GM23338 (cell line): ENCODE data around the gene PPP1R9B. TPM values are rescaled to one million over a fixed set of nuclear protein-coding genes. Genes with fewer than 3 reads are reported as not detected.

Experiments used
- ATAC-seq: fragments of 200-7000 bp; cut with Tn5 transposase; 3 replicates; pipeline ENCODE4 v1.9.1; 2020
- DNase-seq: peaks from one replicate; pipeline ENCODE4 v3.0.0-alpha.2; 2015; ENCODE audit warnings: low spot score
- H2AFZ ChIP-seq: fragments of 200-600 bp; sonication (generic); 2 replicates; pipeline ENCODE4 v1.8.0; 2016; ENCODE audit warnings: antibody characterized with exemption, mild to moderate bottlenecking, moderate library complexity
- H3F3A ChIP-seq: fragments of 200-600 bp; sonication (generic); replicated peaks from 2 replicates; pipeline ENCODE4 v1.8.0; 2017; ENCODE audit warnings: antibody characterized with exemption, mixed run types, low read depth
- H3K27ac ChIP-seq: fragments of 200-600 bp; sonication (generic); 2 replicates; pipeline ENCODE4 v1.6.1; 2016; ENCODE audit warnings: low read depth
- H3K27me3 ChIP-seq: fragments of 200-600 bp; sonication (generic); 2 replicates; pipeline ENCODE4 v1.8.0; 2016; ENCODE audit warnings: mild to moderate bottlenecking, mixed run types, moderate library complexity; ENCODE audit not compliant: insufficient read depth
- H3K36me3 ChIP-seq: fragments of 200-600 bp; sonication (generic); 2 replicates; pipeline ENCODE4 v1.8.0; 2016; ENCODE audit warnings: mild to moderate bottlenecking; ENCODE audit not compliant: insufficient read depth
- H3K4me1 ChIP-seq: fragments of 200-600 bp; sonication (generic); 2 replicates; pipeline ENCODE4 v1.8.0; 2016; ENCODE audit warnings: mild to moderate bottlenecking, moderate library complexity; ENCODE audit not compliant: insufficient read depth
- H3K4me2 ChIP-seq: fragments of 200-600 bp; sonication (generic); 2 replicates; pipeline ENCODE4 v1.7.1; 2017; ENCODE audit warnings: mixed run types
- H3K4me3 ChIP-seq: fragments of 200-600 bp; sonication (generic); 2 replicates; pipeline ENCODE4 v1.6.1; 2016; ENCODE audit warnings: mixed run types
- H3K79me2 ChIP-seq: fragments of 200-600 bp; sonication (generic); replicated peaks from 2 replicates; pipeline ENCODE4 v1.8.0; 2017; ENCODE audit warnings: mild to moderate bottlenecking; ENCODE audit not compliant: insufficient read depth
- H3K9me2 ChIP-seq: fragments of 200-600 bp; sonication (generic); 2 replicates; pipeline ENCODE4 v1.8.0; 2017; ENCODE audit not compliant: insufficient read depth
- H4K20me1 ChIP-seq: fragments of 200-600 bp; sonication (generic); replicated peaks from 2 replicates; pipeline ENCODE4 v1.8.0; 2017; ENCODE audit warnings: mild to moderate bottlenecking; ENCODE audit not compliant: insufficient read depth
- H3K27ac Mint-ChIP-seq: 2 replicates; pipeline ENCODE4 v1.8.0; 2020; ENCODE audit warnings: inconsistent platforms, mild to moderate bottlenecking, moderate library complexity, mixed read lengths
- H3K27me3 Mint-ChIP-seq: 3 replicates; pipeline ENCODE4 v1.8.0; 2022; ENCODE audit warnings: low read depth, mild to moderate bottlenecking, moderate library complexity, mixed read lengths, inconsistent platforms; ENCODE audit not compliant: insufficient read depth, poor library complexity
- H3K36me3 Mint-ChIP-seq: 3 replicates; pipeline ENCODE4 v1.8.0; 2021; ENCODE audit warnings: low read depth, mild to moderate bottlenecking, inconsistent platforms, moderate library complexity, mixed read lengths
- H3K4me1 Mint-ChIP-seq: 3 replicates; pipeline ENCODE4 v1.8.0; 2020; ENCODE audit warnings: mild to moderate bottlenecking, inconsistent platforms, mixed read lengths
- H3K4me3 Mint-ChIP-seq: 3 replicates; pipeline ENCODE4 v1.8.0; 2021; ENCODE audit warnings: moderate library complexity, mild to moderate bottlenecking, inconsistent platforms, mixed read lengths
- H3K9me3 Mint-ChIP-seq: 3 replicates; pipeline ENCODE4 v1.8.0; 2020; ENCODE audit warnings: moderate library complexity, mild to moderate bottlenecking, inconsistent platforms, mixed read lengths
- CREB1 ChIP-seq: fragments of 250-450 bp; sonication (Bioruptor Pico); IDR thresholded peaks from 2 replicates; pipeline ENCODE4 v1.5.0; 2020; ENCODE audit warnings: low read depth, mild to moderate bottlenecking, moderate library complexity
- CTCF ChIP-seq, 2 experiments: fragments of 200-600 bp in 1 of 2; sonication (generic) in 1 of 2; conservative IDR thresholded peaks; 2 replicates each; pipeline versions ENCODE4 v1.5.1 to v1.6.1; 2016 to 2017; ENCODE audit warnings: antibody characterized with exemption in 2 of 2, low read depth in 2 of 2, mild to moderate bottlenecking in 2 of 2, moderate library complexity in 1 of 2
- ETS1 ChIP-seq: IDR thresholded peaks from 2 replicates; pipeline ENCODE4 v1.6.1; 2016; ENCODE audit warnings: antibody characterized with exemption
- EZH2 ChIP-seq: fragments of 200-600 bp; sonication (generic); IDR thresholded peaks from one replicate; pipeline ENCODE4 v1.8.0; 2017; ENCODE audit warnings: antibody characterized with exemption, mild to moderate bottlenecking, low read depth; ENCODE audit not compliant: unreplicated experiment
- EZH2phosphoT487 ChIP-seq: fragments of 200-600 bp; sonication (generic); IDR thresholded peaks from one replicate; pipeline ENCODE4 v1.8.1; 2018; ENCODE audit warnings: antibody characterized with exemption; ENCODE audit not compliant: unreplicated experiment
- JUNB ChIP-seq: IDR thresholded peaks from one replicate; pipeline ENCODE4 v1.6.1; 2016; ENCODE audit warnings: antibody characterized with exemption; ENCODE audit not compliant: unreplicated experiment
- NANOG ChIP-seq: IDR thresholded peaks from 2 replicates; pipeline ENCODE4 v1.6.1; 2016; ENCODE audit warnings: antibody characterized with exemption, borderline replicate concordance
- POLR2AphosphoS5 ChIP-seq: IDR thresholded peaks from 2 replicates; pipeline ENCODE4 v1.6.1; 2016; ENCODE audit warnings: antibody characterized with exemption, low read depth
- REST ChIP-seq: IDR thresholded peaks from one replicate; pipeline ENCODE4 v1.6.1; 2018; ENCODE audit warnings: antibody characterized with exemption; ENCODE audit not compliant: unreplicated experiment
- STAT1 ChIP-seq: IDR thresholded peaks from one replicate; pipeline ENCODE4 v1.6.1; 2016; ENCODE audit warnings: antibody characterized with exemption; ENCODE audit not compliant: unreplicated experiment
- ZNF114 ChIP-seq: fragments of 250-450 bp; sonication (Bioruptor Pico); IDR thresholded peaks from 2 replicates; pipeline ENCODE4 v1.5.0; 2020; ENCODE audit warnings: mild to moderate bottlenecking, moderate library complexity
- ZNF331 ChIP-seq: fragments of 250-450 bp; sonication (Bioruptor Pico); IDR thresholded peaks from 2 replicates; pipeline ENCODE4 v1.5.0; 2020; ENCODE audit warnings: low read depth, mild to moderate bottlenecking, moderate library complexity
- ZNF462 ChIP-seq: fragments of 250-450 bp; sonication (Bioruptor Pico); IDR thresholded peaks from 2 replicates; pipeline ENCODE4 v1.5.0; 2020; ENCODE audit warnings: mild to moderate bottlenecking, moderate library complexity
- polyA plus RNA-seq: library from polyadenylated mRNA; unstranded; fragments of >200 nt; fragmentation: Nextera tagmentation; extraction: Ambion mirVana; gene quantifications from 2 replicates; pipeline ENCODE4 v1.2.1, GENCODE V29; 2016
- total RNA-seq: library from RNA; depleted of rRNA; stranded (reverse); fragments of >200 nt; shearing (Covaris generic); gene quantifications from 2 replicates; pipeline ENCODE4 v1.2.3, GENCODE V29; 2014

Gene PPP1R9B
- total and polyA plus RNA-seq, 2 experiments from 2014 or later, result 2.1 to 10.5 TPM

- Histone ChIP-seq H4K20me1 (no peaks in the 10 kb centered on the region), H3K79me2 (no peaks in the 10 kb centered on the region), H2AFZ (no peak overlapping the region), H3K36me3 (no peaks in the 10 kb centered on the region), H3K4me3 (no peak overlapping the region), H3K4me2 (no peak overlapping the region), H3K27ac (no peak overlapping the region), H3K9me2 (no peaks in the 10 kb centered on the region), H3F3A (no peaks in the 10 kb centered on the region), H3K4me1 (no peaks in the 10 kb centered on the region), H3K27me3 (no peaks in the 10 kb centered on the region)
- H3K9me3 Mint-ChIP-seq, result no peaks in the 10 kb centered on the region; the same call in 2 of the 3 replicates
- H3K4me3 Mint-ChIP-seq, result no peak overlapping the region; the same call in 2 of the 3 replicates
- H3K27ac Mint-ChIP-seq, result no peak overlapping the region
- peaks cover 27% of the 10 kb centered on the region for H3K4me1 Mint-ChIP-seq
- ATAC-seq, result peak; percentile 79
- H3K27me3 Mint-ChIP-seq, result peaks cover 16% of the 10 kb centered on the region
- DNase-seq, result peak; percentile 89
- no peaks in the 10 kb centered on the region for H3K36me3 Mint-ChIP-seq
- TF ChIP-seq ETS1 (no peak), ZNF462 (no peak), NANOG (no peak), POLR2AphosphoS5 (no peak), CTCF (conservative IDR thresholded peaks at IDR 0.05; ENCODE audit: low read depth in 2 of 2) (peak; percentile 88 to 96), STAT1 (no peak), EZH2phosphoT487 (no peak), EZH2 (no peak), JUNB (no peak), ZNF114 (CRISPR knock-in tag) (no peak), REST (no peak), CREB1 (CRISPR knock-in tag) (peak; percentile 61), ZNF331 (CRISPR knock-in tag) (no peak; the same call in 1 of the 2 replicates)
Measured at GRCh38 chr17:50169121-50169764, 18.8 kb upstream of the PPP1R9B start.
